GM21619 (cell line): ENCODE data around the gene MRPL3.

ENCODE experiments used
- ATAC-seq: cut with Tn5 transposase; IDR thresholded peaks from one replicate; pipeline ENCODE4 v1.9.1; 2021; ENCODE audit not compliant: unreplicated experiment

MRPL3 gene

GRCh38 chr3:131417751-131418150, 85.0 kb downstream of the MRPL3 start:
- ATAC-seq = no peak
